ENCODE measurements around the gene OCA2.

The OCA2 gene

GRCh38 chr15:27805261-27806220 is 293.6 kb downstream of the OCA2 start:
- no peak for DNase-seq

GRCh38 chr15:27804569-27805260 is 294.4 kb downstream of the OCA2 start:
- DNase-seq: no peak

GRCh38 chr15:27798807-27799206 is 300.3 kb downstream of the OCA2 start:
- no peak for DNase-seq

GRCh38 chr15:27797765-27798164 is 301.4 kb downstream of the OCA2 start:
- no peak for DNase-seq

- no peak for DNase-seq
Measured at GRCh38 chr15:27796405-27797320, 302.5 kb downstream of the OCA2 start.

GRCh38 chr15:27792756-27793264 is 306.3 kb downstream of the OCA2 start:
- DNase-seq: no peak

- DNase-seq: no peak
Measured at GRCh38 chr15:27790270-27790669, 308.8 kb downstream of the OCA2 start.

- no peak for DNase-seq
Measured at GRCh38 chr15:27787931-27788330, 311.2 kb downstream of the OCA2 start.

GRCh38 chr15:27784107-27784506 is 315.0 kb downstream of the OCA2 start:
- no peak for DNase-seq

- no peak for DNase-seq
Measured at GRCh38 chr15:27783678-27784077, 315.4 kb downstream of the OCA2 start.

GRCh38 chr15:27782125-27782524 is 317.0 kb downstream of the OCA2 start:
- no peak for DNase-seq

GRCh38 chr15:27776501-27776900 is 322.6 kb downstream of the OCA2 start:
- DNase-seq: no peak

GRCh38 chr15:27774638-27775037 is 324.5 kb downstream of the OCA2 start:
- no peak for DNase-seq

- no peak for DNase-seq
Measured at GRCh38 chr15:27774191-27774590, 324.9 kb downstream of the OCA2 start.

GRCh38 chr15:27771892-27772291 is 327.2 kb downstream of the OCA2 start:
- no peak for DNase-seq

GRCh38 chr15:27770769-27771554 is 328.2 kb downstream of the OCA2 start:
- no peak for DNase-seq

GRCh38 chr15:27770086-27770607 is 329.0 kb downstream of the OCA2 start:
- DNase-seq: no peak

GRCh38 chr15:27769652-27770051 is 329.5 kb downstream of the OCA2 start:
- DNase-seq: no peak

GRCh38 chr15:27768732-27769475 is 330.2 kb downstream of the OCA2 start:
- no peak for DNase-seq

- no peak for DNase-seq
Measured at GRCh38 chr15:27767918-27768640, 331.0 kb downstream of the OCA2 start.
